ENCODE results near the gene CASKIN1.

The CASKIN1 gene

DNA sequence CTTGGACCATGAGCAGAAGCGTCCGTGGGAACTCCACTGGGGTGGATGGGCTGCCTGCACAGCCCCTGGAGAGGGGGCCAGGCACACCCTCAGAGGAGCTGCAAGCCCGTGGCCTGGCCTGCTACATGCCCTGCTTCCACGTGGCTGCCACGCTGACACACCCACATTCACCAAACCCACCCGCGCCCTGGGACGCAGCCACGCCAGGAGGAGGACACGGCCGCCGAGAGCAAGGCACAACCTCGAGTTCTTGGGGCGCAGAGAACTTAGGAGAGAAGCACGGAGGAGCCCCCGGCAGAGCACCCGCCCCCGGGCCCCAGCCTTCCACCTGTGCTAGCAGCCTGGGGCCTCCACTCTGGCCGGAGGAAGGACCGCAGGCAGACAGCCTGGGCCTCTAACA, 18.8 kb downstream of the CASKIN1 start:
- no peak for DNase-seq
- no peak for ATAC-seq

DNA sequence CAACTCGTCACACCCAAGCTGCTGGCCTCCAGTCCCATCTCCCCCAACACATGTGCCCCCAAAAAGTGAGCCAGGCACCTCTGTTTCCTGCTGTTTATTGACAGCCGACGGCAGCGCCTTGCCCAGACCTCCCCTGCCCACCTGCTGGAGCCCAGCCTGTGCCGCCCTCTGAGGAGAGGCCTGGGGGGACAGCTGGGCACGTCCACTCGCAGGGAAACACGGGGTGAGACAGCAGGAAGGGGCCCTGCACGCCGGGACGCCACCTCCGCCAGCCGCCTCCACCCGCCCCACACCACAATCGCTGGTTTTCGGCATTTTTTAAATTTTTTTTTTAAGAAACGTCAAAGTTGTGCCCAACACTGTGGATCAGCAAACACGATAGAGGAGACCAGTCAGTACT, 19.3 kb downstream of the CASKIN1 start:
- ATAC-seq (no peak), DNase-seq (no peak)

DNA sequence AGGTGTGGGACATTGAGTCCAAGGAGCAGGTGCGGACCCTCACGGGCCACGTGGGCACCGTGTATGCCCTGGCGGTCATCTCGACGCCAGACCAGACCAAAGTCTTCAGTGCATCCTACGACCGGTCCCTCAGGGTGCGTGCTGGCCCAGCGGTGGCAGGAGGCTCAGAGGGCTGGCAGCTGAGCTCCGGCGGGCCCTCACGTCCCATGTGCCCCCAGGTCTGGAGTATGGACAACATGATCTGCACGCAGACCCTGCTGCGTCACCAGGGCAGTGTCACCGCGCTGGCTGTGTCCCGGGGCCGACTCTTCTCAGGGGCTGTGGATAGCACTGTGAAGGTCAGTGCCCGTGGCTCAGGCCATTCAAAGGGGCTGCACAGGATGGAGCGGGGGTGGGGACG, 20.4 kb downstream of the CASKIN1 start:
- ATAC-seq = no peak
- DNase-seq = no peak

DNA sequence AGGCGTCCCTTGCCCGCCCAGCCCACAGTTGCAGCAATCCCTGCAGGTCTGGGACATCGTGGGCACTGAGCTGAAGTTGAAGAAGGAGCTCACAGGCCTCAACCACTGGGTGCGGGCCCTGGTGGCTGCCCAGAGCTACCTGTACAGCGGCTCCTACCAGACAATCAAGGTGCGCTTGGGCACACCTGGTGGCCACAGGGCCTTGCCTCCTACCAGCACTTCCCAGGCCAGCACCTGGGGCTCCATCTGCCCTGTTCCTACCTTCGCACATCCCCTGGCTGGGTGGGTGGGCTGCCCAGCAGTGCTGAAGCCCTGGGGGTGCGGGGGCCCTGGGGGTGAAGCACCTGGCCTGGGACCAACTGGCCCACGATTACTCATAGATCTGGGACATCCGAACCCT, 21.0 kb downstream of the CASKIN1 start:
- no peak for DNase-seq
- no peak for ATAC-seq

DNA sequence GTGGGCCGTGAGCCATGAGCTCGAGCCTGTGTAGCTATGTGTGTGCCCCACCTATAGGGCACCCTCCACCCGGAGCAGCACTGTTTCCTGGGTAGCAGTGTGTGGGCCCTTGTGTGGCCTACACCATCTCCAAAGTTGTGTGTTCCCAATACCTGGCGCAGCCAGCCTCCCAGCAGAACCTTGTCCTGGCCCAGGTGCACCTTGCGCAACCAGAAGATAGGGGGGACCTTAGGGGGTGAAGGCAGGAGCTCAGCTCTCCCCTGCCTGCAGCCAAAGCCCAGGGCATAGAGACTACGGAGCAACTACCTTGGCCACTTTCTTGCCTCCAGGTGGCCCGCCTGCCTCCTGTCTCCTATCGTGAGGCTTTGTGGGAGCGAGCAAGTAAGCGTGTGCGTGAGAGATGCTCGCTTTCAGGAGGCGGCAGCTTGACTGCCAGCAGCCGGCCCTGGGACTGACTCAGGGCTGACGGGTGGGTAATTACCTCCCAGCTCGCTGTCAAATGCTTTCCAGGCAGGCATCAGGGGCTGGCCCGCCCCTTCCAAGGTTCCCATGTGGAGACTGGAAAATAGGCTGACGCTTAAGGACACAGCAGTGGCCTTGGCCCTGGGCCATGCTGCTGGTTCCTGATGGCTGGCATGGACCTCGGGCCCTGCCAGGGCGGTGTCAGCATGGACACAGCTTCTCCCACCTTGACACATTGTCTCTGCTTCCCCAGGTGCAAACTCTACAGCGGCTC, 21.8 kb downstream of the CASKIN1 start:
- DNase-seq (no peak), ATAC-seq (no peak)

DNA sequence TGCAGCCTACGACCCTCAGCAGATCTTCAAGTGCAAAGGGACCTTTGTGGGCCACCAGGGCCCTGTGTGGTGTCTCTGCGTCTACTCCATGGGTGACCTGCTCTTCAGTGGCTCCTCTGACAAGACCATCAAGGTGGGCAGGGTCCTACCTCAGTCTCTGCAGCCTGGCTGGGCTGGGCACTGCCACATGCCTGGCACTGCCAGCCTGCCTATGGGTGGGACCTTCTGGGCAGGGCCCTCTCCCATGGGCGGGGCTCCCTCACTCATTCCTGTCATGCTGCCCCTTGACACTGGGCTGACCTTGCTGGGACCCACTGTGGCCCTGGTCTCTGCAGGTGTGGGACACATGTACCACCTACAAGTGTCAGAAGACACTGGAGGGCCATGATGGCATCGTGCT, 22.5 kb downstream of the CASKIN1 start:
- ATAC-seq (no peak), DNase-seq (no peak)

DNA sequence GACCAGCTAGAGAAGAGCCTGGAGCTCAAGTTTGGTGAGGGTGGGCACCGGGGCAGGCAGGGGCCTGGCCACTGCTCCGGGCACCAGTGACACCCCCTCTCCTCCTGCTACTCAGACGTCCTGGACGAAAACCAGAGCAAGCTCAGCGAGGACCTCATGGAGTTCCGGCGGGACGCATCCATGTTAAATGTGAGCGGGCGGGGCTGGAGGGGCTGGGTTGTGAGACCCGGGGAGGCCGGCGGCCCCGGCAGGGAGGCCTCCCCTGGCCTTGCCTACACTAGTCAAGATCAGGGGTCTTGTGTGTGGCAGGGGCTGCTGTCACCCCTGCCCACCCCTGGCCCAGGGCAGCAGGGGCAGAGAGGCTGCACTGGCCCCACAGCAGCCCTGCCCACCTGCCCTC, 23.0 kb downstream of the CASKIN1 start:
- ATAC-seq = no peak

DNA sequence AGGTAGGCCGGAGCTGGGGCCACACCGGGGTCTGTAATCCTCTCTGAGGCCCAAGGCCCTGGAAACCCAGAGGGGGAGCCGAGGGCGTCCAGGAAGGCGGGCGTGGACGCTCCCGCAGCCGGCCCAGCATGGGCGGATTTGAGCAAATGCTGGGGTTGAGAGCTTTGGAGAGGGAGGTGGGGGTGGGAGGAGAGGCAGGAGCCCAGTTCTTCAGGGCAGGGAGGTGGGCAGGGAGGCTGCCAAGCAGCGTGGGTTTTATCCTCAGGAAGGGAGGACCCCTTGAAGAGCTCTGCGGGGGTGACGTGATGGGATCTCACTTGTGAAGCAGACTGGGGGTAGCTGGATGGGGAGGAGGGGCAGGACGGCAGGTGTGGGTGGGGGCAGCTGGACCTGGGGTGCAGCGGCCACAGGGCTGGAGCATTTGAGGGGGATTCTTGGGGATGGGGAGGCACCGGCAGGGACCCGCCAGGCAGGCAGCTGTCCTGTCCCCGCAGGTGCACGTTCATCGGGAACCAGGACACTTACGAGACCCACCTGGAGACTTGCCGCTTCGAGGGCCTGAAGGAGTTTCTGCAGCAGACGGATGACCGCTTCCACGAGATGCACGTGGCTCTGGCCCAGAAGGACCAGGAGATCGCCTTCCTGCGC, 23.6 kb downstream of the CASKIN1 start:
- ATAC-seq (no peak), DNase-seq (no peak)

More for the DNA sequence above, 23.0 kb downstream of the CASKIN1 start:
- no peak for DNase-seq

DNA sequence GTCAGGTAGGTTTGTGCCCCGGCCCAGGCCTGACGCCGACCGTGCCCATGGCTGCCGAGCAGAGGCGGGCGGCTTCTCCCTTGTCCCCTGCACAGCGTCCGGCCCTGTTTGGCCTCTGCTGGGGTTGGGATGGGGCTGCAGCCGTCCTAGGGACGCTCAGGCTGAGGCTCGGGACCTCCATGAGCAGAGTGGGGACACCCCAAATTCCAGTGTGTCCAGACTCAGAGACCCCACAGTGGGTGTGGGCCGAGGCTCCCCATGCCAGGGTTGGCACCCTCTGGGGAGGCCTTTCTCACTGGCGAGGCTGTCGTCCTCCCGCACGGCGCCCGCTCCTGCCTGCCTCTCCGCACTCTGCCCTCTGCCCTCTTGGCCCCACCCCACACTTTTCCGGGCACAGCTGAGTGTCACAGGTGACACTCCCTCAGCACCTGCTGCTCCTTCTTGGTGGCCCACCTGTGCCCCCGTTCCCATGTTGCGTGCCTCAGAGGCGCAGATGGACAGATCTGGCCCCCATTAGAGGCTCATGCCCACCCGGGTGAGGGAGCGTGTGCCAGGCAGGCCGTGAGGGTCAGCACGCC, 24.7 kb downstream of the CASKIN1 start:
- DNase-seq = no peak
- no peak for ATAC-seq

DNA sequence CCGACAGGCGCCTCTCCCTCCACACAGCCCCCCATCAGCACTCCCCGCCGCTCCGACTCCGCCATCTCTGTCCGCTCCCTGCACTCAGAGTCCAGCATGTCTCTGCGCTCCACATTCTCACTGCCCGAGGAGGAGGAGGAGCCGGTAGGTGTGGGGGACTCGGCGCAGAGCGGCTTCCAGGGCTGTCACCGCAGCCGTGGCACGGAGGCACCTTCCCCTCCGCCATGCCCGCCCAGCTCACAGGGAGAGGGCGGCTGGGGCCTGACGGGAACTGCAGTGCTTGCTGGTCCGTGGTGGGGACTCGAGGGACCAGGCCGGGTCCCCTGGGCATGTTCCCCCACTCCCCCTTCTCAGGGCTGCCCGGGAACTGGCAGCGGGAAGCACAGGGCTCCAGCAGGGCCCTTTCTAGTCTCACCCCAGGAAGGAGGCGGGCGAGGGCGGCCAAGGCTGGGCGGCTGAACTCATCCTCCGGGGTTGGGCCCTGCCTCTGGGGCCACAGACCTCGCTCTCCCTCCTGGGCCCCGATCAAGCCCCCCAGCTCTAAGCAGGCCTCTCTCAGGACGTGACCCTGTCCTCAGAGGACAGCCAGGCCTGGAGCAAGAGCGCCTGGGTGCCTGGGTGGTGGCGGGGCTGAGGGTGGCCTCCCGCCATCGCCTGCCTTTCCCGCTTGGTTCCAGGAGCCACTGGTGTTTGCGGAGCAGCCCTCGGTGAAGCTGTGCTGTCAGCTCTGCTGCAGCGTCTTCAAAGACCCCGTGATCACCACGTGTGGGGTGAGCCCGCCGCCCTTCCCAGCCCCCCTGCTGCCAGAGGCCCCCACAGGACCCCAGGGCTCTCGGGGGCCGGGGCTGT, 25.6 kb downstream of the CASKIN1 start:
- ATAC-seq = no peak
- DNase-seq = no peak

DNA sequence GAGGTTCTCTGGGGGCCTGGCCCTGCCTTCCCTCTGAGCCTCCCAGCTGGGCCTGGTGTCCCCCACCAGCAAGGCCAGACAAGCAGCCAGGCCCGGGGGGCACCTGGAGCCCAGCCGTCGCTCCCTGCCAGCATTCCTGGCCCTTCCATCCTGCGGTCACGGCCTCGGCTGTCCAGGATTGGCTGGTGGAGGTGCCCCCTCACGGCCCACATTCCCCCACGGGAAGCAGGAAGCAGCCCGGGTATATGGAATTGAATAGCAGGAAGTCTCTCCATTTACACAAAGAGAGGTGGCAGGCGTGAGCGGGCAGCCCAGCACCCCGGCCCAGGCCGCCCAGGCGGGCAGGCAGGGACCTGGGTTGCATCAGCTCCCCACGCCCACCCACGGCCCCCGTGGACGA, 26.3 kb downstream of the CASKIN1 start:
- DNase-seq (no peak), ATAC-seq (no peak)

DNA sequence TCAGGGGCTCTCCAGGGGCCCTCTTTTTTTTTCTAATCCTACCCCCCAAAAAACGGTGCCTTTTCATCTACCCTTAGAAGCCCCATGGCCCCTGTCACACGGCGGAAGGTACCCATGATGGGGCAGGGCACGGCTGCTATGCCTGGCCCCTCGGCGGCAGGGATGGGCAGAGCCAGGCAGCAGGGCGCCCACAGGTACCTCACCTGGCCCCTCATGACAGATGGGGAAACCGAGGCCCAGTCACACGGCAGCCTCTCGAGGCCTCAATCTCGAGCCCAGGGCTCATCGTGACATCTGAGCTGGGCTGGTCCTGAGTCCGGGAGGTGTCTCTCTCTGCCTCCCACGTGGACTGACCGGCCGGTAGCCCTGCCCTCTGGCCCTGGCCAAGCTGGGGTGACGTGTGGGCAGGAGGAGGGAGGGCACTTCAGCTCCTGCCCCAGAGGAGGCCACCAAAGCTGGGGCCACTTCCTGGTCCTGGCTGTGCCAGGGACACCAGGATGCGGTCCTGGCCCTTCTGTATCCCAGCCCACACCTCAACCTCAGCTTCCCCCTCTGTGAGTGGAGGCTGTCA, 29.3 kb downstream of the CASKIN1 start:
- ATAC-seq = no peak
- DNase-seq = no peak

DNA sequence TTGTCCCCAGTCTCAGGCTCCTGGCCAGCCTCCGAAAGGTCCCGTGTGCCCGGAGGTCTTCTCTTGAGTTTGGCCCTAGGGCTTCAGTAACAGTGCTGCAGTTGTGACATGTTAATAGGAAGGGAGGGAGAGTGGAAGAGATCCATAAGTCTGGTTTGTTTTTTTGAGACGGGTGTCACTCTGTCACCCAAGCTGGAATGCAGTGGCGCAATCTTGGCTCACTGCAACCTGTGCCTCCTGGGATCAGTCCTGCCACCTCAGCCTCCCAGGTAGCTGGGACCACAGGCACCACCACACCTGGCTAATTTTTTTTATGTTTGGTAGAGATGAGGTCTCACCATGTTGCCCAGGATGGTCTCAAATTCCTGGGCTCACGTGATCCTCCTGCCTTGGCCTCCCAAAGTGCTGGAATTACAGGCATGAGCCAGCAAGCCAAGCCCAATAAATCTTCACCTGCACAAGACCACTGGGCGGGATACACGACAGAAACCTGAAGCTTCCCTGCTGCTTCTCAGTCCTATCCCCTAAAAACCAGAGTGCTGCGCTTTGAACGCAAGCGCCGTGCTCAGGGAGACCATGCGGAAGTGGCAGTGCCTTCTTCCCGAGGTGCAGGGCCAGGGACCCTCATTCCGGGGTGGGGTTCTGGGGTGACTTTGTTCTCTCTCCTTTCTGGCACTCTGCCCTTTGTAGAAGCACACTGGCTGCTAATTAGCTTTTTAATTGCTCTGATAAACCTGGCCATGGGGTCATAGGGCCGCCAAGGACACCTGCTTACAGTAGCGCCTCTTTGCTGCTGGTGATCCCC, 29.9 kb downstream of the CASKIN1 start:
- DNase-seq (no peak), ATAC-seq (no peak)

DNA sequence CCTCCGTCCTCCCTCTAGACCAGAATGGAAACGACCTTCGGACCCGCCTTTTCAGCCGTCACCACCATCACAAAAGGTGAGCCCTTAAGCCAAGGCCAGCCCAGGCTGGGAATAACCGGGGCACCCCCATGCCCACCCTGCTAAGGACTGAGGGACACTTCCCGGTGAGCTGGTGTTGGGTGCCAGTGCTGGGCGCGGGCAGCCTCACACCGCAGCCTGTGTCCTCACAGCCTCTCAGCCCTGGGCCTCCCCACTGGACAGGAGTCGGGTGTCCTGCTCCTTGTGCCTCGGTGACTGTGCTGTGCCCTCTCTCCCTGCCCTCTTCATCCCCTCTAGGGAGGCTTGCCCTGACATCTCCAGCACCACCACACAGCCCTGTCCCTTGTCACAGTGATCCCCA, 30.5 kb downstream of the CASKIN1 start:
- ATAC-seq (no peak), DNase-seq (no peak)

DNA sequence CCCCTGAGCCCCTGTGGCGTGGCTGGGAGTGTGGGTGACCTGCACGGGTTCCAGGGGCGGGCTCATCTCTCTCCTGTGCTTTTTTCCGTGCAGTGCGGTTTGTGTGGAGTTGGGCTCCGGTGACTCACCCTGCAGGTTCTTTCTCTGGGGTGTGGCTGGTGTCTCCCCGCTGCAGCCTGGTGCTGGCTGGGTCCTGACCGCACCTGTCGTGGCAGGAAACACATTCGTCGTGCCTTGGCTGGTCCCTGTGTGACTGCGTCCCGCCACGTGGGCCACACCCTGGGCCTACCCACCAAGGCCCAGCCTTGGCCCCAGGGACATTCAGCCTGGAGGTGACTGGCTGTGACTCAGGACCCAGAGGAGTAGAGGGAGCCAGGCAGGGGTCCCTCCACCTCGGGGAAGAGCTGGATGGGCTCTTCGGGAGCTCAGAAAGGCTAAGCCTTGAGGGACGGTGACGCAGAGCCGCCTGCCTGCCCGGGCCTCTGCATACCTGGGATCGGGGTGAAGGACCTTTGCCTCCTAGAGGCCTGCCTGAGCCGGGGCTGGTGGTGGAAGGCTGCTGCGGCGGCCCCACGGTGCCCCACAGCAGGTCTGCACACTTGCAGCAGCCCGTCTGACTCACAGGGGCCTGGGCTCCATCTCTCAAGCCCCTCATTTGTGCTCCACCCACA, 33.1 kb downstream of the CASKIN1 start:
- ATAC-seq (peak; percentile 47), DNase-seq (no peak)

DNA sequence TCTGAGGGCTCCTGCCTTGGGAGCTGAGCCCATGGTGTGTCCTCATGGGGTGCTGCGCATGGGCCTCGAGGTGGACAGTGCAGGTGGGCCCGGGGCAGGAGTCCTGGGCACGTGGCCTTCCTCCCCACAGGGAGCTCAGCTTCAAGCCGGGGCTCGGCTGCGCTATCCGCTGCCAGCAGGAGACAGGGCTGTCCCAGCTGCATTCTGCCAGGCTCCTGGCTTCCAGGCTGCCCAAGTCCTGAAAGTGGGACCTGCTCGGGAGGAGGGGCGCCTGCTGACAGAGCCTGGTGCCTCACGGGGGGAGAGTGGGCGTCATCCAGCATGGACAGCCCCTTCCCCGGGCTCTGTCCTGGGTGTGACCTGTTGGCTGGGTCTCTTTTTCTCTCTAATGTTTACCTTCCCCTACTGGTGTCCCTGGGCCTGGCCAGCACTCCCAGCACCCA, 33.7 kb downstream of the CASKIN1 start:
- ATAC-seq (no peak), DNase-seq (no peak)

DNA sequence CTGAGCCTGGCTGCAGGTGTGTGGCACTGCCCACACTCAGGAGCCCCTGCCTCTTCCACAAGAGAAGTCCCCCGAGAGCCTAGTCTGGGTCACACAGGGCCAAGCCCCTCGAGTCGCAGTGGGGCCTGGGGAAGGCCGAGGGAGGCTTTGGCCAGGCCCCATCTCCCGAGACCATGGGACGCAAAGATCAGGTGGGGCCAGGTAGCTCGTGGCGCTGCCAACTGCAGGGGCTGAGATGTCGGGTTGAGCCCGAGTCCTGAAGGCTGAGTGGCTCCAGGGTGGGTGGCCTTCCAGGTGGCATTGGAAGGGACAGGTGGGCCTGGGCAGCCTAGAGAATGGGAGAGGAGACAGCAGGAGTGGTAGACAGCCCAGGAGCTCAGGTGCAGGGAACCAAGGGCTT, 34.5 kb downstream of the CASKIN1 start:
- no peak for ATAC-seq

DNA sequence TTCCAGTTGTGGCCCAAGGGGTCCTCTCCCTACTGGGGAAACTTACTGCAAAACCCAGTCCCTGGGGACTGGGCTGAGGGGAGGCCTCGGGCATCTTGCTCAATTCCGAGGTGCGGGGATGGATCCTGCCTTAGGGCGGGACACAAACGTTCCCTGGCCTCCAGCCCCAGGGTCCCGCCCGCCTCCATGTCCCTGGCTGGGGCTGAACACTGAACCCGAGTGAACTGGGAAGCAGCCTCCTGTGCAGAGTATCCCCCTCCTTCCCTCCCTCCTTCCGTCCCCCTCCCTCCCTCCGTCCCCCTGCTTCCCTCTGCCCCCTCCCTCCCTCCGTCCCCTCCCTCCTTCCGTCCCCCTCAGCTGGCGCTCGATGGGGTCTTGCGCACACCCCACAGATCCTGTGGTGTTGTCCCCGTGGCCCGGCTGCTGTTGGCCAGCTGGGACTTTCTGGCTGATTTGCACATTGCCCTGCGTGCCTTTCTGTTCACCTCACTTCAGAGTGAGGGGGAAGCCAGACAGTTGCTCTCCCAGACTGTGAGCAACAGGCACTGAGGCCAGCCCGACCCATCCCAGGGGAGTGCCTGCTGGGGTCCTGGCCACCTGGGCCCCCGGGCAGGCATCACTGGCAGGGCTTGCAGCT, 35.4 kb downstream of the CASKIN1 start:
- DNase-seq = no peak
- no peak for ATAC-seq

More for the DNA sequence above, 34.5 kb downstream of the CASKIN1 start:
- no peak for DNase-seq

DNA sequence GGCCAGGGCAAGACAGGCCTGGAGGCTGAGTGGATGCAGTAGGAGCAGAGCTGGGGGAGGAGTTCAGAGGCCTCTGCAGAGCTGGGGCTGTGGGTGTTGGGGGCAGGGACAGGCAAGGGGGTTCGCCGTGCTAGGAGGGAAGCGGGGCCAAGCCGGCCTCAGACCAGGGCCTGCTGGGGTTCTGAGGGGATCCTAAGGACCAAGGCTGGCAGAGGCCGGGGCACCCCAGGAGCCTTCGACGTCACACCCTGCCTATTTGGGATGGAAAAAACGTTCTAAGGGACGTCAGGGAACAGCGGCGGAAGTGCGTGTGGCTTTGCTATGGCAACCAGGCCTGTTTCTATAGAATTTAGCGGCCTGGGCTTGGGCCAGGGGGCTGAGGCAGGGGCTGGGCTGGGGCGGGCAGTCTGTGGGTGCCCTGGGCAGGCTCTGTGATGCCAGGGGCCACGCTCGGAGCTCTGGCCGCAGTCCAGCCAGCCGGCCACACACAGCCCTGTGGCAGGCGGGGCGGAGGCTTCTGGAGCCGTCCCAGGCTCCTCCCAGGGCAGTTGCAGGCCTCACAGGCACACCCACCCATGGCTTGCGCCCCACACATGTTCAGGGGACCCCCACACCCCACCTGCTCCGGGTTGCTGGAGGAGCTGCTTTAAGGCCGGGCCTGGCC, 37.1 kb downstream of the CASKIN1 start:
- no peak for ATAC-seq
- no peak for DNase-seq

DNA sequence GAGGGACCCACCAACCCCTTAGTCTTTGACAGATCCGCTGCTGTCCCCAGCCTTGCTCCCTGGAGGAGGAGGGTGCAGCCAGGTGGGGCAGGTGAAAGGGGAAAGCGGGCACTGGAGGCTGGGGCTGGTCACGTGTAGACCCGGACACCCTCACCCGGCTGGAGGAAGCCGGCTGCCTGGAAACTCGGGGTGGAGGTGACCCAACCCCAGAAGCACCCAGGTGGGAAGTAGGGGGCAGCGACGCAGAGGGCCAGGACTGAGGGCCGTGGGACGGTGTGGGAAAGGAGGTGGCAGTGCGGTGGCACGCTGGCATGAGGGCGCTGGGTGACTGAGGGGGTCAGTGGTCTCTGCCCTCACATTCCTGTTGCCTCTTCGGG, 38.2 kb downstream of the CASKIN1 start:
- ATAC-seq = no peak
- no peak for DNase-seq
